KMS-11 (cell line): ENCODE data around the gene FGGY.

Experiments
- H2AFZ ChIP-seq: fragments of 200-600 bp; sonication (generic); 2 replicates; pipeline ENCODE4 v1.6.1; 2016; ENCODE audit warnings: antibody characterized with exemption, mixed run types, low read depth
- H3K27ac ChIP-seq: fragments of 200-600 bp; sonication (generic); 2 replicates; pipeline ENCODE4 v1.6.1; 2016; ENCODE audit warnings: mild to moderate bottlenecking, mixed run types
- H3K27me3 ChIP-seq: fragments of 200-600 bp; sonication (generic); 2 replicates; pipeline ENCODE4 v1.6.1; 2017; ENCODE audit warnings: mild to moderate bottlenecking, low read depth, mixed run types, moderate library complexity; ENCODE audit not compliant: insufficient read depth
- H3K36me3 ChIP-seq: fragments of 200-600 bp; sonication (generic); 2 replicates; pipeline ENCODE4 v1.6.1; 2017; ENCODE audit warnings: mild to moderate bottlenecking, mixed run types; ENCODE audit not compliant: insufficient read depth
- H3K4me1 ChIP-seq: fragments of 200-600 bp; sonication (generic); 2 replicates; pipeline ENCODE4 v1.6.1; 2016; ENCODE audit warnings: mild to moderate bottlenecking, low read depth, mixed run types; ENCODE audit not compliant: poor library complexity, severe bottlenecking
- H3K4me2 ChIP-seq: fragments of 200-600 bp; sonication (generic); 2 replicates; pipeline ENCODE4 v1.7.0; 2016; ENCODE audit warnings: mild to moderate bottlenecking, mixed run types
- H3K4me3 ChIP-seq: fragments of 200-600 bp; sonication (generic); IDR thresholded peaks from 2 replicates; pipeline ENCODE4 v1.6.1; 2017; ENCODE audit warnings: low read depth, low read length, mixed read lengths; ENCODE audit not compliant: insufficient read depth
- H3K79me2 ChIP-seq: fragments of 200-600 bp; sonication (generic); 2 replicates; pipeline ENCODE4 v1.6.1; 2016; ENCODE audit warnings: low read depth, mixed run types; ENCODE audit not compliant: insufficient read depth
- H3K9ac ChIP-seq: fragments of 200-600 bp; sonication (generic); 2 replicates; pipeline ENCODE4 v1.6.1; 2016; ENCODE audit warnings: mild to moderate bottlenecking, mixed run types
- H4K20me1 ChIP-seq: fragments of 200-600 bp; sonication (generic); 2 replicates; pipeline ENCODE4 v1.6.1; 2016; ENCODE audit warnings: mild to moderate bottlenecking, mixed run types; ENCODE audit not compliant: insufficient read depth
- TF ChIP-seq, protein P1 (sequence below): fragments of 200-600 bp; sonication (generic); conservative IDR thresholded peaks from 2 replicates; pipeline ENCODE4 v1.6.1; 2017; ENCODE audit warnings: low read depth, mild to moderate bottlenecking, antibody characterized with exemption, low read length, moderate library complexity, mixed read lengths

FGGY gene

DNA sequence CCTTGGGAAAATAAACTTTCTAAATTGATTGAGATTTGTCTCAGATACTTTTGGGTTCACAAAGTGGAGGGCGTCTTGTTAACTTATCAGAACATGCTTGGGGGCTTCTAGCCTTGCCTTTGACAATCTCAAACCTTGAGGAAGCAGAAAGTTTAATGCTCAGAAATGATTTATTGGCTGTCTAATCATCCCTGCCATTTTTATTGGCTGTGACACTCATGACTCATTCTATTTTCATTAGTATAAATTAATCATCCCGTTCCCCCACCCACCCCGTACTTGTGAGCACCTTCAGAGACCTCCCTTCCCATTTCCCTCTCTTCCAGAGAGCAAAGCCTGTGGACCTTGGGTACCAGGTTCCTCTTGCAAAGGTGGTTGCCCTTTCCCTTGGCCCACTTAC, 87.1 kb downstream of the FGGY start:
- H3K4me3 ChIP-seq, result no peak overlapping the region
- H3K4me2 ChIP-seq, result no peak overlapping the region
- H3K27me3 ChIP-seq, result no peaks in the 10 kb centered on the region
- TF ChIP-seq, protein P1, sequence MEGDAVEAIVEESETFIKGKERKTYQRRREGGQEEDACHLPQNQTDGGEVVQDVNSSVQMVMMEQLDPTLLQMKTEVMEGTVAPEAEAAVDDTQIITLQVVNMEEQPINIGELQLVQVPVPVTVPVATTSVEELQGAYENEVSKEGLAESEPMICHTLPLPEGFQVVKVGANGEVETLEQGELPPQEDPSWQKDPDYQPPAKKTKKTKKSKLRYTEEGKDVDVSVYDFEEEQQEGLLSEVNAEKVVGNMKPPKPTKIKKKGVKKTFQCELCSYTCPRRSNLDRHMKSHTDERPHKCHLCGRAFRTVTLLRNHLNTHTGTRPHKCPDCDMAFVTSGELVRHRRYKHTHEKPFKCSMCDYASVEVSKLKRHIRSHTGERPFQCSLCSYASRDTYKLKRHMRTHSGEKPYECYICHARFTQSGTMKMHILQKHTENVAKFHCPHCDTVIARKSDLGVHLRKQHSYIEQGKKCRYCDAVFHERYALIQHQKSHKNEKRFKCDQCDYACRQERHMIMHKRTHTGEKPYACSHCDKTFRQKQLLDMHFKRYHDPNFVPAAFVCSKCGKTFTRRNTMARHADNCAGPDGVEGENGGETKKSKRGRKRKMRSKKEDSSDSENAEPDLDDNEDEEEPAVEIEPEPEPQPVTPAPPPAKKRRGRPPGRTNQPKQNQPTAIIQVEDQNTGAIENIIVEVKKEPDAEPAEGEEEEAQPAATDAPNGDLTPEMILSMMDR, result no peak
- no peak overlapping the region for H2AFZ ChIP-seq
- peaks cover 6% of the 10 kb centered on the region for H3K4me1 ChIP-seq
- H3K27ac ChIP-seq, result no peak overlapping the region
- no peak overlapping the region for H3K9ac ChIP-seq
- H3K79me2 ChIP-seq, result no peaks in the 10 kb centered on the region
- H3K36me3 ChIP-seq, result no peaks in the 10 kb centered on the region
- H4K20me1 ChIP-seq, result no peaks in the 10 kb centered on the region

DNA sequence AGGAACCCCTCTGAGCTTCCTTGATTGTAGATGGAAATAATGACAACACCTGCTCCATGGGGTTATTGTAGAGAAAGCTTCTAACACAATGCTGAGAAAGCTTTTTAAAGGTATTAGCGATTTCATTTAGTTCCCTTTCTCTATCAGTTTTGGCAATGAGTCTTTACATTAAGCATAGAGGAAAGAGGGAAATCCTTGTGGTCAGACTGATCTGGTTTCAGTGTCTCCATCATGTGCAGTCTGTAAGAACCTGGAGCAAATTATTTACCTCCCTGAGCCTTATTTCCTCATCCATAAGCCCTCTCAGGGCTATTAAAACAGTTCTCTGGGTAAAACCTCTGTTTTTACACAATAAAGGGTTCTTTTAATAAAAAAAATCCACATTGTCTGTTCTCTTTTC, 87.5 kb downstream of the FGGY start:
- TF ChIP-seq, protein P1, result no peak
- Histone ChIP-seq H2AFZ (no peak overlapping the region), H3K36me3 (no peaks in the 10 kb centered on the region), H3K79me2 (no peaks in the 10 kb centered on the region), H3K4me2 (no peak overlapping the region), H3K27me3 (no peaks in the 10 kb centered on the region), H4K20me1 (no peaks in the 10 kb centered on the region), H3K27ac (no peak overlapping the region), H3K9ac (no peak overlapping the region), H3K4me3 (no peak overlapping the region), H3K4me1 (peaks cover 6% of the 10 kb centered on the region)

DNA sequence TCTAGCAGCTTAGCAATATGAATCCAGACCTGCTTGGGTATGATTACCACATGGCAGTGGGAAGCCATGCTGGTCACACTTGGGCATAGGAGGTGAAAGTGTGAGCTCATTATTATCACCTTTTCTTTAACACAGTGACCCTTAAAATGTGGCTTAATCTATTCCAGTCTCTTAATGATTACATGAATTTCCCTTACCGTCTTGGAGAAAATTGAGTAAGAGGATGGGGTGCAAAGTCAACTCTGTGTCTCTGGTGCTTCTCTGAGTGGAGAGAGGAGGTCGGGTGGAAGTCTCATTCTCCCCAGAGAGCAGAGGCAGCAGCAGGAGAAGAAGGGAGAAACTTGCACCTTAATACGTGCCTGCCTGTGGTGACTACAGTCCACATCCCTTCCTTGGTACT, 91.3 kb downstream of the FGGY start:
- H3K4me3 ChIP-seq, result no peak overlapping the region
- H3K27ac ChIP-seq, result no peak overlapping the region
- no peaks in the 10 kb centered on the region for H4K20me1 ChIP-seq
- H3K27me3 ChIP-seq, result no peaks in the 10 kb centered on the region
- TF ChIP-seq, protein P1, result no peak
- H3K9ac ChIP-seq, result no peak overlapping the region
- peaks cover 6% of the 10 kb centered on the region for H3K4me1 ChIP-seq
- H2AFZ ChIP-seq, result no peak overlapping the region
- no peaks in the 10 kb centered on the region for H3K36me3 ChIP-seq
- H3K4me2 ChIP-seq, result no peak overlapping the region
- no peaks in the 10 kb centered on the region for H3K79me2 ChIP-seq

DNA sequence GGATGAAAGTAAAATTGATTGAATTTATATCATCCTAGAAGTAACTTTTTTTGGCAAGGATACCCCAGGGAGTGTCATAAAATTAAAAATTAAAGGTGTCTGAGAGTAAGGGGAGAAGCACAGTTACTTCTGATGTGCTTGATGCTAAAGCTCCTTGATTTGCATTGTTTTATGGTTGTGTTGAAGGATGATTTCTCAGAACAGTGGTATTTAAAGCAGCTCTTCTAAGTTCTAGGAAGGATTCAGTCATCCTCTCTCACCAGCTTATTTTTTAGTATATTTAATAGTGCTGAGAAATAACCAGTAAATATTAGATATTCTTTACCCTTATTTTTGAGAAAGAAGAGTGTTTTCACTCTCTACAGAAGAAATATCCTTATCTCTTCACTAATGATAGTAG, 93.0 kb downstream of the FGGY start:
- Histone ChIP-seq H3K4me2 (no peak overlapping the region), H3K79me2 (no peaks in the 10 kb centered on the region), H3K4me1 (no peaks in the 10 kb centered on the region), H4K20me1 (no peaks in the 10 kb centered on the region), H3K9ac (no peak overlapping the region), H2AFZ (no peak overlapping the region), H3K27me3 (no peaks in the 10 kb centered on the region), H3K27ac (no peak overlapping the region), H3K36me3 (no peaks in the 10 kb centered on the region), H3K4me3 (no peak overlapping the region)
- TF ChIP-seq, protein P1, result no peak
